ENCODE data around the gene ASTN2.
A peak's percentile ranks its signal among the peaks of the same experiment; 100 is the strongest.
"Not testable (repeated sequence)": the region's sequence is repeated elsewhere in the genome, so short reads cannot be mapped to it uniquely, and the experiment has no call there.

Gene ASTN2

DNA sequence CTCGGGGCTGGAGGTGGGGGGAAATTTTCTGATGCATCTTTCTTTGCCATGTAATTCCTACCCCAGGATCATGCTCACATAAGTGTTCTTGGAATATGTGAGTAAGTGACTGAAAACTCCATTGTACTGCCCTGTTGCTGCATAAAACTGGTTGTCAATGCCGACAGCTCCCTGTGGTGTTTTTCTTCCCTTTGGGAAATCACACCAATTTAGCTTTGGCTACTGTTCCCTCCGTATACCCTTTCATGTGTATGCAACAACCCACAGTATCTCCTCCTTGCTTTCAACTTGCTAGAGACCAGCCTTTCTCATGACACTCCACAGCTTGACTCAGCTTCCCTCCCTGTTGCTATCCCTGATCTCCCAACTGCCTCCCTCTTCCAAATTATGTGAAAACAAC lies 487.1 kb downstream of the ASTN2 start:
- H3K4me3 ChIP-seq (ENCODE audit: low read depth, low read length), result no peak overlapping the region
- no peak for DNase-seq (ENCODE audit: low read depth)

- DNase-seq (ENCODE audit: low read depth), result no peak
- H3K4me3 ChIP-seq (ENCODE audit: low read depth, low read length), result no peak overlapping the region
These were observed 489.7 kb downstream of the ASTN2 start for GRCh38 chr9:116925121-116925520.

GRCh38 chr9:116924462-116925110 lies 490.3 kb downstream of the ASTN2 start:
- H3K4me3 ChIP-seq (ENCODE audit: low read depth, low read length), result no peak overlapping the region
- no peak for DNase-seq (ENCODE audit: low read depth)

- H3K4me3 ChIP-seq (ENCODE audit: low read depth, low read length); DNase-seq (ENCODE audit: low read depth): not testable (repeated sequence)
These were observed 496.9 kb downstream of the ASTN2 start for GRCh38 chr9:116917895-116918508.

- no peak for DNase-seq (ENCODE audit: low read depth)
- no peak overlapping the region for H3K4me3 ChIP-seq (ENCODE audit: low read depth, low read length)
These were observed 501.3 kb downstream of the ASTN2 start for GRCh38 chr9:116913536-116913935.

DNA sequence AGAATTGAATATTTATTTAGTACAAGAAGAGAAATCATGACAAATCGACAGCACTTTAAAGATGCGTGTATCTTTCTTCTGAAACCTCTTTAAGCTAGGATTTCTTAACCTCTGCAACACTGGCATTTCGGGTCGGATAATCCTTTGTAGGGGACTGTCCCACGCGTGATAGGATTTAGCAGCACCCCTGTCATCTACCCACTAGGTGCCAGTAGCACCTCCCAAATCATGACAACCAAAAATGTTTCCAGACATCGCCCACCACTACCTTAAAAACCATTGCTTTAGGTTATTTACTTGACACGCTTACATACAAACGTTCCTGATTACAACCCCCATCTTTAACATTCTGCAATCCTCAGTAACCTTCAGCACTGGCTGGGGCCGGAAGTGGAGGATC lies 504.7 kb downstream of the ASTN2 start:
- no peak for DNase-seq (ENCODE audit: low read depth)

DNA sequence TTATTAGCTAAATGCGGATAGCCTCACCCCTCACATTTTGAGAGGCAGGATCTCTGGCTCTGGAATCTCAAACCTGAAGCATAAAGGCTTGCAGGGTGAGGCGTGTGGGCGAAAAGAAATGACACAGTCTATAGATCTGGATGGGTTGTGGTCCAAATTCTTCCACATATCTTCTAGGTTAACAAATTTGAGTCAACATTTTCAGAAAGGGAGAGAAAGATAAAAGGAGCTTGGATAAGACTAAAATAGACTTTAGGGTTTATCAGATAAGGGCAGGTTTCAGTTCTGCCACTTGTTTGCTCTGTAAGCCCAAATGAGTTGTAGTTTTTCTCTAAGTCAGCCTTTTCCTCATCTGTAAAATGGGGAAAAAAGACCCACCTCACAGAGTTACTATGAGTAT lies 506.9 kb downstream of the ASTN2 start:
- no peak overlapping the region for H3K4me3 ChIP-seq (ENCODE audit: low read depth, low read length)
- no peak for DNase-seq (ENCODE audit: low read depth)

More for the DNA sequence above, 504.7 kb downstream of the ASTN2 start:
- H3K4me3 ChIP-seq (ENCODE audit: low read depth, low read length), result no peak overlapping the region

GRCh38 chr9:116905171-116905588 lies 509.7 kb downstream of the ASTN2 start:
- DNase-seq (ENCODE audit: low read depth), result no peak
- no peak overlapping the region for H3K4me3 ChIP-seq (ENCODE audit: low read depth, low read length)

DNA sequence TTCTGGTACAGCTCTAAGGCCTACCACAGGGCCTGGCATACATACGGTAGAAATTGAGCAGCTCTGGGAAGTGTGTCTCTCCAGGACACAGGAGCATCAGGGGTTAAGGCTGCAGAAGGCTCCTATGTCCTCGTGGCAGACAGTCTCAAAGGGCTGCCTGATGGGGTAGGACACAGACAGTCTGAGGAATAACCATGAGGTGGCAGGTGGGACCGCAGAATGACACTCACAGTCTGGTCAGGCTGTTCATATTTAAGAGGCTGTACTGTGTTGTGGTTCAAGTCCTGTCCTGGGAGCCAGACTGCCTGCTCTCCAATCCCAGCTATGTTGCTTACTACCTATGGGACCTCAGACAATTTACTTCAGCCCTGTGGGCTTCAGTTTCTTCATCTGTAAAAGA lies 510.7 kb downstream of the ASTN2 start:
- no peak overlapping the region for H3K4me3 ChIP-seq (ENCODE audit: low read depth, low read length)
- DNase-seq (ENCODE audit: low read depth), result no peak

- DNase-seq (ENCODE audit: low read depth), result no peak
- no peak overlapping the region for H3K4me3 ChIP-seq (ENCODE audit: low read depth, low read length)
These were observed 513.6 kb downstream of the ASTN2 start for GRCh38 chr9:116901260-116901659.

GRCh38 chr9:116900543-116900942 lies 514.3 kb downstream of the ASTN2 start:
- no peak overlapping the region for H3K4me3 ChIP-seq (ENCODE audit: low read depth, low read length)
- no peak for DNase-seq (ENCODE audit: low read depth)

DNA sequence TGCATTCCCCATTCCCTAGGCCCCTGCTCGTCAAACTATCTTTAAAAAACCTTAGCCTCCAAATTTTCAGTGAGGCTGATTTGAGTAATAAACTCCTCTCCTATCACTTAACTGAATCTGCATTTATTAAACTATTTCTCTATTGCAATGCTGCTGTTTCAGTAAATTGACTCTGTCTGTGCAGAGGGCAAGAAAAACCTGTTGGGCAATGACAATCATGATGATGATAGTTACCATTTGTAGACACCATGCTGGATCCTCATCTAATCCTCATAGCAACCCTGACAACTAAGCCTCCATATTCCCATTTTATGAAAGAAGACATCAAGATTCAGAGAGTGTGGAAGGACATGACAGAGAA lies 514.9 kb downstream of the ASTN2 start:
- no peak for DNase-seq (ENCODE audit: low read depth)
- no peak overlapping the region for H3K4me3 ChIP-seq (ENCODE audit: low read depth, low read length)

DNA sequence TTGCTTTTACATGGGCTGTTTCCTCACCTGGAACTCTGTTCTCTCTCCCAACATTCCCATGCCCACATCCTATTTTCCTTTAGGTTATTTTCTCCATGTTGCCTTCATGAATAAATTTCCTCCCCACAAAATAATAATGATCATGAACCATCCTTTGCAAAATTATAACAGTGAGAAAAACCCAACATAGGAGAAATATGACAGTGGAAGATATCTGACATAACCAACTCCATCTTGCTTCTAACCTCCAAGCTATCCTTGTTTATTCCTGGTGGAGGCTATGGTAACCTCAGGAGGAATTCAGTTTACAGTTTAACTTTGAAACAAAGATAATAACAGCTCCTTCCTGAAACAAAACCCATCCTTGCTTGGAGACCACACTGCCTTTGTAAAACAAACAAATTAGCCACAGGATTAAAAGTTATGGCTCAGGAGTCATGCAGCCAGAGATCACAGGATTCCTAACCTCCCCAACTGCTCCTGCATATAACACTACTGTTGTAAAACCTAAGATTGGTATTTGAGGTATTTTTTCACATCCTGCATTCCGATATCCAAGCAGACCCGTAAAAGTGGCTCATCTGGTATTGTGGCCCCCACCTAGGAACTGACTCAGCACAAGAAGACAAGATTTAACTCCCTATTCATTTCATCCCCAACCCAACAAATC lies 515.4 kb downstream of the ASTN2 start:
- no peak overlapping the region for H3K4me3 ChIP-seq (ENCODE audit: low read depth, low read length)
- DNase-seq (ENCODE audit: low read depth), result peak; percentile 7

- H3K4me3 ChIP-seq (ENCODE audit: low read depth, low read length); DNase-seq (ENCODE audit: low read depth): not testable (repeated sequence)
These were observed 516.7 kb downstream of the ASTN2 start for GRCh38 chr9:116898131-116898530.

GRCh38 chr9:116897201-116897600 lies 517.7 kb downstream of the ASTN2 start:
- no peak overlapping the region for H3K4me3 ChIP-seq (ENCODE audit: low read depth, low read length)

DNA sequence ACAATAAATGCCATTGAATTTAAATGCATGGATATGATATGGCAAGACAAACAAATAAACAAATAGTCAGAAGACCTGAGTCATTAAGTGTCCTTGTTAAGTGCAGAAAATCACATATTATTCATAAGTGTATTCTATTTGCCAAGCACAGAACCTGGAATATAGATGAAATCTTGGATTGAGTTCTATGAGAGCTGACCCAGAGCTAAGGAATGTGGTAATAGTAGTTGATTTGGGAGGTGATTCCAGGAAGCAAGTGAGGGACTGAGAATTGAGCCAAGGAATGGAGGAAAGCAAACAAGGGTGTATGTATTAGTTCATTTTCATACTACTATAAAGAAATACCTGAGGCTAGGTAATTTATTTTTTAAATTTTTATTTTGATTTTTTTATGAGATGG lies 518.9 kb downstream of the ASTN2 start:
- no peak for DNase-seq (ENCODE audit: low read depth)

More at GRCh38 chr9:116897201-116897600, 517.7 kb downstream of the ASTN2 start:
- DNase-seq (ENCODE audit: low read depth), result no peak

DNA sequence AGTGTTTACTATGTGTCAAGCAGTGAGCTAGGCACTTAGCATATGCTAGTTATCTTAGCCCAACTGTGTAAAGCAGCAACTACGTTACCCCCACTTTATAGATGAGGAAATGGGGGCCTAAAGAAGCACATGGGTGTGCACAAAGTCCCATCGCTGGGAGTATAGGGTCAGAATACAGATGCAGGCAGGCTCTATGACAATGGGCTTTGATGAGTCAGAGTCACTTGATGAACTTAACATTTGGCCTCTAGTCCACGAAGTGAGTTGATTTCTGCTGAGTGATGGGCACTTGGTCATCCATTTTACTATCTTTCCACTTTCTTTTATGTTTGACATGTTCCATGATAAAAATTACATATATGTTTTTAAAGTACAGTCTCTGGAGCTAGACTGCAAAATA lies 523.4 kb downstream of the ASTN2 start:
- no peak overlapping the region for H3K4me3 ChIP-seq (ENCODE audit: low read depth, low read length)
- no peak for DNase-seq (ENCODE audit: low read depth)

More for the DNA sequence above, 518.9 kb downstream of the ASTN2 start:
- no peak overlapping the region for H3K4me3 ChIP-seq (ENCODE audit: low read depth, low read length)

DNA sequence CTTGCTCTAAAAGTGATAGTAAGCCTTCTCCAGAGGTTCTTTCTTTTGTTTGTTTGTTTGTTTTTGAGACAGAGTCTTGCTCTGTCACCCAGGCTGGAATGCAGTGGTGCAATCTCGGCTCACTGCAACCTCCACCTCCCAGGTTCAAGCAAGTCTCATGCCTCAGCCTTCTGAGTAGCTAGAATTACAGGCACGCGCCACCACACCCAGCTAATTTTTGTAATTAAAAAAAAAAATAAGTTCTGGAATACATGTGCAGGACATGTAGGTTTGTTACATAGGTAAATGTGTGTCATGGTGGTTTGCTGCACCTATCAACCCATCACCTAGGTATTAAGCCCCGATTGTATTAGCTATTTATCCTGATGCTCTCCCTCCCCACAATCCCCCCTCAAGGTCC lies 526.4 kb downstream of the ASTN2 start:
- not testable (repeated sequence) for H3K4me3 ChIP-seq (ENCODE audit: low read depth, low read length); DNase-seq (ENCODE audit: low read depth)

GRCh38 chr9:116888066-116888465 lies 526.8 kb downstream of the ASTN2 start:
- no peak for DNase-seq (ENCODE audit: low read depth)
- H3K4me3 ChIP-seq (ENCODE audit: low read depth, low read length), result no peak overlapping the region

DNA sequence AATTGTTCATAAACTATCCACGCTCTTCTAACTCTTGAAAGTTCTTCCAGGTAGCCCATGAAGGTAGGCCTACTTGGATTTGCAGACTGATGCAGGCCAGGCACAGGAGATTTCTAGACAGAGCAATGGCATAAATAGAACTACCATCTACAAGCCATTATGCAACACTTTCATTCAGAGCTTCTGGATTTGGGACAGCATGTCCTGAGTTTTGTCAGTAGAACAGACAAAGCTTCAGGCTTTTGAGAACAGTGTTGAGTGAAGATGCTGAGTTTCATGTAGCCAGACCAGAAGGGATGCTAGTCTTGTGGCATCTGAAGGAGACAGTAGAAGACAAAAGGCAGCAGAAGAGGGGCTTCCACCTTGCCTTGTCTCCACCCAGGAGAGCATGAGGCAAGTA lies 531.2 kb downstream of the ASTN2 start:
- DNase-seq (ENCODE audit: low read depth), result no peak
- no peak overlapping the region for H3K4me3 ChIP-seq (ENCODE audit: low read depth, low read length)

GRCh38 chr9:116877072-116877471 lies 537.8 kb downstream of the ASTN2 start:
- H3K4me3 ChIP-seq (ENCODE audit: low read depth, low read length), result no peak overlapping the region
- no peak for DNase-seq (ENCODE audit: low read depth)
